Measurements from ENCODE around the gene KANK2. TPM values are rescaled to one million over a fixed set of nuclear protein-coding genes. Genes with fewer than 3 reads are reported as not detected.

The KANK2 gene
- total and polyA plus RNA-seq, 2 of the 13 experiments (the other 11 are each of a cell fraction or from before 2014, with no cell fraction given): 5.7 to 12.9 TPM

GRCh38 chr19:11242864-11243797 lies 45.8 kb upstream of the KANK2 start (continued):
- peak; percentile 86 for TF ChIP-seq KDM2A (CRISPR knock-in tag; IDR thresholded peaks at IDR 0.05; ENCODE audit: borderline replicate concordance, low read depth)
- TF ChIP-seq MBD4 (IDR thresholded peaks at IDR 0.05; ENCODE audit: borderline replicate concordance, low read length): no peak
- TF ChIP-seq BRCA1 (CRISPR knock-in tag; IDR thresholded peaks at IDR 0.05): no peak
- no peak for TF ChIP-seq NCOA1 (CRISPR knock-in tag; IDR thresholded peaks at IDR 0.05)
- peak; percentile 51; the same call in 1 of the 2 replicates for TF ChIP-seq RFXAP (CRISPR knock-in tag; IDR thresholded peaks at IDR 0.05; ENCODE audit: borderline replicate concordance)
- TF ChIP-seq CHD2 (IDR thresholded peaks at IDR 0.05; ENCODE audit: low read depth, low read length): no peak
- TF ChIP-seq ZNF17 (CRISPR knock-in tag; IDR thresholded peaks at IDR 0.05): no peak
- TF ChIP-seq ZNF414 (CRISPR knock-in tag; IDR thresholded peaks at IDR 0.05): no peak
- no peak for TF ChIP-seq CBX1 (IDR thresholded peaks at IDR 0.05; ENCODE audit: low read depth)
- TF ChIP-seq EEA1 (CRISPR knock-in tag; IDR thresholded peaks at IDR 0.05; ENCODE audit: borderline replicate concordance): no peak
- TF ChIP-seq GZF1 (CRISPR knock-in tag; IDR thresholded peaks at IDR 0.05): no peak
- TF ChIP-seq ZNF737 (CRISPR knock-in tag; IDR thresholded peaks at IDR 0.05; ENCODE audit: borderline replicate concordance): no peak
- TF ChIP-seq ZC3H4 (CRISPR knock-in tag; IDR thresholded peaks at IDR 0.05; ENCODE audit: borderline replicate concordance): 0 out of 2 replicates have a peak, but pooled peaks have one; percentile 30
- TF ChIP-seq TFDP2 (CRISPR knock-in tag; IDR thresholded peaks at IDR 0.05): peak; percentile 29; the same call in 1 of the 2 replicates
- peak; percentile 36; the same call in 1 of the 2 replicates for TF ChIP-seq THAP11 (CRISPR knock-in tag; IDR thresholded peaks at IDR 0.05)
- TF ChIP-seq ZNF292 (CRISPR knock-in tag; IDR thresholded peaks at IDR 0.05; ENCODE audit: borderline replicate concordance, low read depth): no peak
- no peak for TF ChIP-seq SP1 (IDR thresholded peaks at IDR 0.05)
- TF ChIP-seq SP1 (CRISPR knock-in tag; IDR thresholded peaks at IDR 0.05): peak; percentile 26; the same call in 1 of the 2 replicates
- peak; percentile 78; the same call in 1 of the 2 replicates for TF ChIP-seq PAF1 (CRISPR knock-in tag; IDR thresholded peaks at IDR 0.05)
- 0 out of 2 replicates have a peak, but pooled peaks have one; percentile 11 for TF ChIP-seq SMAD1 (CRISPR knock-in tag; IDR thresholded peaks at IDR 0.05; ENCODE audit: borderline replicate concordance, low read depth)
- 0 out of 2 replicates have a peak, but pooled peaks have one; percentile 28 for TF ChIP-seq ZBTB33 (CRISPR knock-in tag; IDR thresholded peaks at IDR 0.05)
- TF ChIP-seq WIZ (CRISPR knock-in tag; IDR thresholded peaks at IDR 0.05): 0 out of 2 replicates have a peak, but pooled peaks have one; percentile 41
- TF ChIP-seq PCBP1 (IDR thresholded peaks at IDR 0.05; ENCODE audit: borderline replicate concordance, low read depth, low read length): peak; percentile 55; the same call in 1 of the 2 replicates
- no peak for TF ChIP-seq BATF2 (CRISPR knock-in tag; IDR thresholded peaks at IDR 0.05)
- peak; percentile 52; the same call in 1 of the 2 replicates for TF ChIP-seq CBX5 (CRISPR knock-in tag; IDR thresholded peaks at IDR 0.05; ENCODE audit: borderline replicate concordance)
- TF ChIP-seq NR1H2 (CRISPR knock-in tag; IDR thresholded peaks at IDR 0.05; ENCODE audit: borderline replicate concordance, low read depth): no peak

Measured in HepG2 (cell line).